Sciatic nerve (tissue), 2 donors: ENCODE results near the gene F12. TPM values are rescaled to one million over a fixed set of nuclear protein-coding genes. Genes with fewer than 3 reads are reported as not detected.
A peak's percentile ranks its signal among the peaks of the same experiment; 100 is the strongest.

Experiments used
- ATAC-seq: fragments of 200-7000 bp; cut with Tn5 transposase; one replicate; pipeline ENCODE4 v1.9.1; 2020; ENCODE audit warnings: mild to moderate bottlenecking, moderate library complexity
- DNase-seq: peaks from one replicate; pipeline ENCODE4 v3.0.0-alpha.2; 2020; ENCODE audit warnings: low spot score
- intact Hi-C: fragments of 100-400 bp; cut with DNase I; formaldehyde crosslinking; loops from one replicate; pipeline ENCODE4 v1.14.2; 2022
- total RNA-seq: library from RNA; stranded (reverse); fragmentation: NEBNext Ultra II Directional; extraction: Animal tissue kit (Norgen Biotek cat#: 25700); gene quantifications from one replicate; pipeline ENCODE4 v1.2.1, GENCODE V29; 2021
- donor health status: DM: no; HTN: no; CAD: no.
- donor health status: DM: no; HTN: no; CAD: no.

The F12 gene
- total RNA-seq, 1 donor from 2014 or later: 0.49 TPM

DNA sequence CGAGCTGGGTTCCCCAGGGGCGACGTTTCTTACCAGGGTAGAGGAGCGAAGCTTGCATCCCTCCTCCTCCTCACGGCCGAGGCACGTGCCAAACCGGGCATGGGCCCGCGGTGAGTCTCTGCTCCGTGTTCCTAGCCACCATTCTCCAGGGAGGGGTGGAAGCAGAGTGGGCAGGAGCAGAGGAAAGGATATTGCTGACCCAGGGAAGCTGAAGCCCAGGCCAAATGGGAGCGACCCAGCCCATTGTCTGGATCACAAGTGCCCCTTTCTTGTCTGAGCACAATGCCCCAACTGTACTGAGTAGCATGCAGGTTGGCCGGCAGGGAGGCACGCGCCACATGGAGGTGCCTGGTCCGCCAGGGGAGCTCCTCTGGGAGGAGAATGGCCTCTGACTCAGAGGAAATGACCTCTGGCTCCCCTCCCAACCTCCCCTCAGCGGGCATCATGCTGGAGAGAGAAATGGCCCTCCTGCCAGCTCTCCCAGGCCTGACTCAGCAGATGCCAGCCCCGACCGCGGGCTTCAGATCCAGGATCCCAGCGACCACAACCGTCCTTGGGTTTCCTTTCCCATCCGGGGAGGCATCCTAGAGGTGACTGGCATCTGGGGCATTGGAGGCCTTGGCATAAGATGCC lies 38.4 kb upstream of the F12 start:
- intact Hi-C loops: no loop called here
- ATAC-seq (peak; percentile 61), DNase-seq (peak; percentile 76)

DNA sequence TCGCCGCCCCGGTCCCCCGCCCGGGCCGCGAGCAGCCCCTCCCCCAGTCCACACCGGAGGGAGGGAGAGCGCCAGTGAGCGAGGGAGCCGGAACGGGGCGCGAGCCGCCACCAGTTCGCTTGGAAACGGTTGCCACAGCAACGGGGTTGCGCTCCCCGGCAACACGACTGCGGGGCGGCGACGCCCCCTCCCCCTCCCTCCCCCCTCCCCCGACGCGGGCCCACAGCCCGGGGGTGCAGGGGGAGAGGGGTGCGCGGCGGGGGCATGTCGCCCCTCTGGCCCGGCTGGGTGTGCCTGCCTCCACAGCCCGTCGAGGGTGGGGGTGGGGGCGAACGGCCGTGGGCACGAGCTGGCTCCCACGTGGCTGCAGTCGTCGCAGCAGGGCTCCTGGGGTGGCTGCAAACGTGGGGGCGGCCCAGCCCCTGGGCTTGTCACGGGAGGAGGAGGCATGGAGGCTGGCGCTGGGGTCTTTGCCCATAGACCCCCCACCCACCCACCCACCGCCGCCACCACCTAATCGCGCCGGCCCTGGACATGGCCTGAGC lies 37.8 kb upstream of the F12 start:
- DNase-seq: no peak
- peak; percentile 9 for ATAC-seq

DNA sequence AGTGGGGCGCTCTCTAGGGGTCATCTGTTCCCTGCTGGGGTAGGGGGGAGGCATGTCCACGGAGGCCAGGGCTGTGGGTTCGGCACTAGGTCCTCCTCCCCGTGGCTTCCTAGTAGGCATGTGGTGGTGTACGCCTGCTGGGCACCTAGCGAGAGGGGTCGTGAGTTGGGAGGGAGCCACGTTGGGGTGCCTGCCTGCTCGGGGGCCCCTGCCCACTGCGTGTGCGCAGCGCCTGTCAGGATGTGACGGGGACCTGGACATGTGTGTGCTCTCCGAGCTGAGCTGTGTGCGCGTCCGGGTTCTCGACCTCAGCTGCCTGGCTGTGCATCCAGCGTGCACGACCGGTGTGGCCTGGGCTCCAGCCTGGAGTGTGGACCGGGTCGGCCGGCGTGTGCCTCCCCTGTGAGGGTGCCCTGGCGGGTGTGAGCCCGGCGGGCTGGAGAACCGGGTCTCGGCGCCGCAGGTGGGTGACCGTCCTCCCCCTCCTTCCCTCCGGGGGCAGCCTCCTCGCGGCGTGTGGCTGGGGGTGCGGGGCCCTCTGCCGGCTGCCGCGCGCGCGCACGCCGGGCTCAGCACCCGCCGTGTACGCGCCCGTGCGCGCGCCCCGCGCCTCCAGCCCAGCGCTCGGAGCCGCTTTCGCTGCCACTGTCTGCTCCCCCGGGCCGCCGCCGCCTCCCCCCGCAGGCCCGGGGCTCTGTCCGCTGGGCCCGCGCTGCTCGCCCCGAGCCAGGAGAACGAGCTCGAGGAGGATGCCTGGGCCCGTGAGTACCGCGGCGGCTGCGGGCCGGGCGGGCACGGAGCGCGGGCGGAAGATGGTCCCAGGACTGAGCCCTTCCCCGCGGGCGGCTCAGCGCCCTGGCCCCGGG lies 37.1 kb upstream of the F12 start, which contains the start of gene PRR7:
Gene PRR7 (plus strand): TSS at position 615 of the 866 bp plus-strand sequence. CDS start 8,254 bp downstream, outside the sequence.
- intact Hi-C loops: no loop called here
- no peak for DNase-seq
- peak; percentile 43 for ATAC-seq

More for the DNA sequence above, 37.8 kb upstream of the F12 start:
- intact Hi-C loops: no loop called here

DNA sequence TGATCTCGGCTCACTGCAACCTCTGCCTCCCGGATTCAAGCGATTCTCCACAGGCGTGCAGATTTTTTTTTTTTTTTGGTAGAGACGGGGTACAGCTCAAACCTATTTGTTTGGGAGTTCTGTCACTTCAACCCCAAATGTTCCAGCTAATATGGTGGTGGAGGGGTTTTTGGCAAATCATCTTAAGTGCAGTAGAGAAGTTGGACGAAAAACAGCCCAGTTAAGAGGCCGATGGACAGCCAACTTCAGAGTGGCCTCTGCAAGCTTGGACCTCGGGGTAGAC lies 36.5 kb upstream of the F12 start:
- DNase-seq (no peak), ATAC-seq (no peak)
- intact Hi-C loops: no loop called here

DNA sequence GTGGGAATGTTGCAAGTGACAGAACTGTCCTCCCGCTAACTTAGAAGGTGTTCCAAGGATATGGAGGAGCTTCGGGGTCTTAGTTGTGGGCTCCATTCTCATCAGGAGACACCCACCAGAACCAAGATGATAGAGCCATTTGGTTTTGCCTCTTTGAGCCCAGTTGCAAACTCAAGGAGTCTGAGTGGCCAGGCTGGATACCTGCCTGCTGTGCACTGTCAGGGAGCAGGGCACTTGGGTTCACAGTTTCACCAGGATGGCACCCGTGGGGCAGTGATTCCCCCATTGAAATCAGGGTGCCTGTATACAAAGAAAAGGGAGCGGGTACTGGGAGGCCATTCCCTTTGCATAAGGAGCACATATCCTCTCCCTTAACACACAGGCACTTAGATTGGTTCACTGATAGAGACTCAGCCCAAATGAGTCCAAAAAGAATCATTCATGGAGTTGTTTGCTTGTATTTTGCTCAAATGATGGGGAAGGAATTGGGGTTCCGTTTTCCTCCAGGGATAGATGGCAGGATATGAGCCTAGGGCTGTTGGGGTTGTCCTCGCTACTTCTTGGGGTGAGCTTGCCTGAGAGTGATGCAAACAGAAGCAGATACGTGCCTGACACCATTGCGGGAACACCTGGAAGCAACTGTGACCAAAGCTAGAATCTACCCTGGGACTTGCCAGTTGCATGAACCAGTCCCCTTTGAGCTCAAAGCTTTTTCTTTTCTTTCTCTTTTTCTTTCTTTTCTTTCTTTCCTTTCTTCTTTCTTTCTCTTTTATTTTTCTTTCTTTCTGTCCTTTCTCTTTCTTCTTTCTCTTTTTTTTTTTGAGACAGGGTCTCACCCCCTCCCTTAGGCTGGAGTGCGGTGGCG lies 35.9 kb upstream of the F12 start:
- DNase-seq (no peak), ATAC-seq (no peak)
- intact Hi-C loops: no loop called here

DNA sequence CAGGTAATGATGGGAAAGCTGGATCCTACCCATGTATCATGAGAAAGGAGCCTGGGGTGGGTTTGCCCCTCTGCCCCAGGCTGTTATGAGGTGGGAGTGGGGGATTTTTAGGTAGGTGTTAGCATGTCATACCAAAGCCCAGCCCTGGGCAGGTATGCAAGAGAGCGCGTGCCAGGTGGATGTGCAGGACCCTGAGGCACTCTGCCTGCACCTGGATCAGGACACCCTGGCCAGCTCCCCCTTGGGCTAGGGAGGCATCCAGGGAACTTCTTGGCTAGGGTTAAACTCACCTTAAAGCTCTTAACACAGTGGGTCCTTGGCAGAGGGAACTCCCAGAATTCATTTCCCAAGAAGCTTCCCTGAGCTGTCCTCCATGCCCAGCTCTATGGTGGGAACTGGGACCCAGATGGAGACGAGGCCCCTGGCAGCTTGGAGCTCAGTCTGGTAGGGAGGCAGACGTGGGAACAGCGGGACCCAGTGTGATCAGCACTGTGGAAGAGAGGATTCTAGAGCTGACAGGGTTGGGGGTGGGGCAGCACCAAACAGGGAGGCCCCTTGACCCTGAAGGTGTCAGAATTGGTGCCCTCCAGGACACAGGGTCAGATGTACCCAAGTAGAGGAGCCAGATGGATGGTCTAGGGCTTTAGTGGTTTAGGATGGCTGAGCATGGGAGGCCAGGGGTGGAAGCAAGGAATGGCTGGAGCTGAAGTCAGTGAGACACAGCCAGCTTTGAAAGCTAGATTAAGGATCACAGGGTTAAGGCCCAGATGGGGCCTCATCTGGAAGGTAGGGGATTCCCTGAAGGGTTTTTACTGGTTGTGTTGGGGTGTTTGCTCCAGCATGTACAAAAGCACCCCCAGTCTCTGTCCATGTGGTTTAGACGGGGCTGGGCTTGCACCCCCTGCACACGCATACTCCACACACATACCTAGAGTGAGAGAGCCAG lies 35.0 kb upstream of the F12 start:
- intact Hi-C loops: no loop called here
- DNase-seq: no peak

DNA sequence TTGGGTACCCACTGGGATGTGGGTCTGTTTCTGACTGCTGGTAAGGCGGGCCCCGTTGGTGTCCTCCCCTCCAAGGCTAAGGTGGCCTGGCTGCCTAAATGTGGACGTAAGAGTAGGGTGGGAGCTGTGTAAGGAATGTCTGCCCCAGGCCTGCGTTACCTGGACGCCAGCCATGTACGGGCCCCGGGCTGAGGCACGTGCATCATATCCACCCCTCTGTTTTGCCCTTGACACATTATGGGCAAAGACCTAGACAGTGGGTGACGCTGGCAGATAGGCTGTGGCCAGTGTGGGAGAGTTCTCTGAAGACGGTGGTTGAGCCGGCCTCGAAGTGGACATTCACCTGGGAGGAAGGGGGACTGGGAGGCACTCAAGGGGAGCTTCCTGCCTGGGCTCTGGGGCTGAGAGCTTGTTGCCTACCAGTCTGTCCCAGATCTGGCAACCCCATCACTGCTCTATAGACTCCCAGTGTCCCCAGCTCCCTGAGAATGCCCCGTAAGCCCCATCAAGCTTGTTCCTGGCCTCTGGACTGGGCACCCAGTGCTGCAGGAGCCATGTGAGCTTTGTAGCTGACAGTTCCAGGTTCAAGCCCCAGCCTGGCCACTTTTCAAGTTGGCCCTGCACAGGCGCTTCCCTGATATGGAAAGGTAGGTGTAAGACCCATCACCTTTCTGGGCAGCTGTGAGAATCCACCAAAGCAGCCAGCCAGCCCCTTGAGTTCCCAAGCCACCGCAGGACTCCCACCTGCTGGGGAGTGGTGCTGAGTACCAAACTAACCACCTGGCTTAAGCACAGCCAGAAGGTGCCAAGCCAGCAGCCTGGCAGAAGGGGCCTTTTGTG lies 34.0 kb upstream of the F12 start:
- DNase-seq (no peak), ATAC-seq (no peak)
- intact Hi-C loops: no loop called here

More for the DNA sequence above, 35.0 kb upstream of the F12 start:
- ATAC-seq: no peak

DNA sequence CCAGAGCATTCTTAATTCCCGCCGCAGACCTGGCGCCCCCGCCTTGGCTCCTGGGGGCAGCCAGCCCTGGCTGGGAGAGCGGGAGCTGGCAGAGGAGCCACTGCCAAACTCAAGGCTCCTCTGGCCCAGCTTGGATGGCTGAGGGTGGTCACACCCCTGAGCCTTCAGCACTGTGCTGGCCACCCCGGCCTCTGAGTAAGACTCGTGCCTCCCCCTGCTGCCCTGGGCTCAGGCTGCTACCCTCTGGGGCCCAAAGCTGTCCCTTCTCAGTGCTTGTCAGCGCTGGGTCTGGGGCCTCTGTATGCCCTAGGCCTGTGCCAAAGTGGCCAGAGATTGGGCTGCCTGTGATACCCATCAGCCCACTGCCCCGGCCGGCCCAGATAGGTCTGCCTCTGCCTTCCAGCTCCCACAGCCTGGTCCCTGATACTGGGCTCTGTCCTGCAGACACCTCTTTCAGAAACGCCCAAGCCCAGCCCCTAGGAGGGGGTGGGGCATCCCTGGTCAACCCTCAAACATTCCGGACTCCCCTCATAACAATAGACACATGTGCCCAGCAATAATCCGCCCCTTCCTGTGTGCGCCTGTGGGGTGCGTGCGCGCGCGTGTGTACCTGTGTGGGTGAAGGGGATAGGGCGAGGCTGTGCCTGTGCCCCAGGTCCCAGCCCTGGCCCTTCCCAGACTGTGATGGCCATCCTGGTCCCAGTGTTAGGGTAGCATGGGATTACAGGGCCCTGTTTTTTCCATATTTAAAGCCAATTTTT lies 32.9 kb upstream of the F12 start:
- ATAC-seq (no peak), DNase-seq (no peak)
- intact Hi-C loops: no loop called here

DNA sequence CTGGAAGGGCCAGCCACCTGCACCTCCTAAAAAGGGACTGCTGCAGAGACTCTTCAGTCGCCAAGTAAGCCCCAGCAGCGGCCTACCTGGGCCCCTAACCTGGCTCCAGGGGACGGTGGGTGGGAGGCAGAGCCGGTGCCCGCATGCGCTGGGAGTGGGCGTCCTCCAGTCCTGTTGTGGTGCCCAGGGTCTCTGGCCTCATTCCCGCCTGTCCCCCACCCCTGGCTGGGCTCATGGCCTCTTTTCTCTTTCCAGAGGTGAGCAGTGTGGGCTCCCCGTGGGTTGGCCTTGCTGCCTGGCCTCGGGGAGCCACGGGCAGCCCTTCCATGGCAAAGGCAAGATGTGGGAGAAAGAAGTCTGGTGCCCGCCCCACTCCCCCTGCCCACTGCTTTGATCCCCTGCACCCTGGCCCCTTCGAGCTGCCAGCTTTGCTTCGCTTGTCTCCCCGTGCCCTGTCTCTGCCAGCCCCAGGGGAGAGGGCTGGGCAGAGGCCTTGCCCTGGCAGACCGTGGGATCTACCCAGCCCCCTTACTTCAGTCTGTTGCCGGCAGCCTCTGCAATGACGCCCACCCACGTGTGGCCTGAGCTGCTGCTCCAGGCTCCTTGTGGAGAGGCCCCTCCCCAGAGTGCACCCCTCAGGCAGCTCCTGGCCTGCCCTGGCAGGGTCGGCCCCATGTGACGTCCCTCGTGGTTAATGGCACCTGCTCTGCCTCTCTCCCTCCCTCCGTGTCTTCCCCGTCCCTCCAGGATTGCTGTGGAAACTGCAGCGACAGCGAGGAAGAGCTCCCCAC lies 31.8 kb upstream of the F12 start:
- intact Hi-C loops: no loop called here
- ATAC-seq (no peak), DNase-seq (no peak)

DNA sequence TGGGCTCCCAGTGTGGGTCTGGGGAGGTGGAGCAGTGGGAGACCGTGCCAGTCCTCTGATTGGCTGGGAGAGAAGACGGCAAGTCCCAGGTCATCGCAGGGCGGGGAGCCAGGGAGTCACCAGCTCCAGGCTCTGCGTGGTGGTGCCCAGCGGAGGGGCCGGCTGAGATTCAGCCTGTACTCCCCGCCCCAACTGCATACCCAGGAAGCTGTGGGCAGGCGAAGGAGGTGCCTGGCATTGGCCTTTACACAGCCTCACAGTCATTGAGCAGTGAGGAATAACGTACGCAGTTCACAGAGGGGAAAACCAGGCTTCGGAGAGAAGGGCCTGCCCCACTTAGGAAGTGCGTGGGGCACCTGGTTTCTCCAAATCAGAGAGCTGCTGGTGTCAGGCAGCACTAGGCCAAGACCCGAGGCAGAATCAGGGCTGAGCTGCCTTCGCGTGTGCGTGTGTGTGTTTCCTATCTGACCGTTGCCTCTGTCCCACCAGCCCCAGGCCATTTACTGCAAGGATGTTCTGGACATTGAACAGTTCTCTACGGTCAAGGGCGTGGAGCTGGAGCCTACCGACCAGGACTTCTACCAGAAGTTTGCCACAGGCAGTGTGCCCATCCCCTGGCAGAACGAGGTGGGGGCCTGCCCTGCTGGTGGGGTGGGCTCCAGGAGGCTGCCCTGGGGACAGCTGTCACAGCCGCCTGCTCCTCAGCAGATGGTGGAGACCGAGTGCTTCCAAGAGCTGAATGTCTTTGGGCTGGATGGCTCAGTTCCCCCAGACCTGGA lies 31.0 kb upstream of the F12 start:
- DNase-seq (no peak), ATAC-seq (peak; percentile 42)
- intact Hi-C loops: no loop called here

DNA sequence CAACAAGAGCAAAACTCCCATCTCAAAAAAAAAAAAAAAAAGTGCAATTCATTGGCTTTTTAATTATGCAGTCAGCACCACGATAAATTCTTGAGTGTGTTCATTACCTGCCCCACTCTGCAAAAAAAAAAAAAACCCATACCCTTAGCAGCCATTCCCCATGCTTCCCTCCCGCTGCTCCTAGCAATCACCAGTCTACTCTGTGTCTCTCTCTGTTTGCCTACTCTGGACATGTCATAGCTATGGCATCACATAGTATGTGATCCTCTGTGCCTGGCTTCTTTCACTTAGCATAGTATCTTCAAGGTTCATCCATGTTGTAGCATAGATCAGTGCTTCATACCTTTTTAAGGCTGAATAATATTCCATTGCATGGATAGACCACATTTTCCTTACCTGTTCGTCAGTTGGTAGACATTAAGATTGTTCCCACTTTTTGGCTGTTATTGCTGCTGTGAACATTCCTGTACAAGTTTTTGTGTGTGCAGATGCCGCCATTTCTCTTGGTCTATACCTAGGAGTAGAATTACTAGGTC lies 30.2 kb upstream of the F12 start:
- ATAC-seq (no peak), DNase-seq (no peak)
- intact Hi-C loops: no loop called here

DNA sequence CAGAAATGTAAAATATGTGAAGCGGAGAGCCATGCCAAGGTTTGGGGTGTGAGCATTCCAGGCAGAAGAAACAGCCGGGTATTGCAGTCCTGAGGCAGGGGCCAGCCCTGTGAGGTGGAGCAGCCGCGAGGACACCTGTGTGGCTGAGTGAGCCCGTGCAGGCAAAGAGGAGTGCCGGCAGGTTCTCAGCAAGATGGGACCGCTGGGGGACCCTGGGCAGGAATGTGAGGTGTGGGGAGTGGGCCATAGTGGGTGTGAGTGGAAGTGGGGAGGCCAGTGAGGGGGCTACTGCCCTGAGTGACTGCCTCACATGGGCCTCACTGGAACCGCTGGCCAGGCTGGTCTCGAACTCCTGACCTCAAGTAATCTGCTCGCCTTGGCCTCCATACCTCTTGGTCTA lies 29.1 kb upstream of the F12 start:
- ATAC-seq (no peak), DNase-seq (no peak)
- intact Hi-C loops: no loop called here

DNA sequence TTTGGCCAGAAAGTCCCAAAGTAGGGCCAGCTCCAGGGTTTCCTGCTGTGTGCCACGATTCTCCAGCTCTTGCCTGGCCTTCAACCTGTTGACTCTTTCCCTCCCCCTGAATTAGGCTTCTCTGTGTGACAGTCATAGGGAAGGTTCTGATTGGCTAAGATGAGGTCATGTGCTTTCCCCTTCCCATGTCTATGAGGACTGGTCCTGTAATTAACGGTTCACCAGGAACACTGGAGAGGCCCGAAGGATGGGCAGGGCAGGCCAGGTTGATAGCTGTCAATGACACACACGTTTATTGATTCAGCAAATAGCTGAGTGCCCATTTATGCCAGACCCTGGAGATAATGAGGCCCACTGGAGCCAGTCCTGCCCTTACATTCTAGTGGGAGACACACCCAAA lies 28.3 kb upstream of the F12 start:
- ATAC-seq (no peak), DNase-seq (no peak)
- intact Hi-C loops: no loop called here

DNA sequence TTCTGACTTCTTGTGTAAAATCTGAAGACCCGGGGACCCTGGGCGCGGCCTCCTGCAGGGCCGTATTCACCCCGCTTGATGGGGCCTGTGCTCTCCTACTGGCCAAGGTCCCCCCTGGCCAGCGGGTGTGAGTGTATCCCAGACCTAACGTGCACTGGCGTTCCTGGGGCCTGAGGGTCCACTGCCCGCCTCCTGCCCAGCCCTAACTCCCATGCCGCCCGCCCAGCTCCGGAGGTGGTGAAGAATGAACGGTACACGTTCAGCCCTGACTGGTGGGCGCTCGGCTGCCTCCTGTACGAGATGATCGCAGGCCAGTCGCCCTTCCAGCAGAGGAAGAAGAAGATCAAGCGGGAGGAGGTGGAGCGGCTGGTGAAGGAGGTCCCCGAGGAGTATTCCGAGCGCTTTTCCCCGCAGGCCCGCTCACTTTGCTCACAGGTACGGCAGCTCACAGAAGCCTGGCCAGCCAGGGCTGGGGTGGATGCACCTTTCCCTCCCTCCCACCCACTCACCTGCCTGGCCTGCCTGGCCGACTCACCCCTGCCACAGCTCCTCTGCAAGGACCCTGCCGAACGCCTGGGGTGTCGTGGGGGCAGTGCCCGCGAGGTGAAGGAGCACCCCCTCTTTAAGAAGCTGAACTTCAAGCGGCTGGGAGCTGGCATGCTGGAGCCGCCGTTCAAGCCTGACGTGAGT lies 26.6 kb upstream of the F12 start:
- DNase-seq: no peak

More for the DNA sequence above, 26.6 kb upstream of the F12 start:
- no peak for ATAC-seq
- intact Hi-C loops: no loop called here
